Measurements from ENCODE around the gene PABPC3. TPM values are rescaled to one million over a fixed set of nuclear protein-coding genes. Genes with fewer than 3 reads are reported as not detected.

Gene PABPC3
- total RNA-seq, 1 donor from 2014 or later, result 0.35 TPM

DNA sequence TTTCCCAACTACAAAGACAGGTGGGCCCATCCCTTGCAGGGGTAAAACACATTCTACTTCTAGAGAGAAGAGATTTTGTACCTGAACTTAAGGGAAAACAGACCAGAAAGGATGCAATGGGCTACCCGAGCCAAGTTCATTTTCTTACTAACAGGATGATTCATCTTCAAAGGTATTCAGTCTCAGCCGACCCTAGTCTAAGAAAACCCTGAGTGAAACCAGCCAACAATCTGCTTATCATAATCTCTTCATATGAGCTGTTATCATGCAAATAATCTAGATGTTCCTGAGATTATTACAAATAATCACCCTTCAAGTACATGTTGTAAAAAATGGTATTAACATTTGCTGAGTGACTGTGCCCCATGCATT, 15.6 kb downstream of the PABPC3 start:
- peak; percentile 50 for DNase-seq (ENCODE audit: low read depth)

DNA sequence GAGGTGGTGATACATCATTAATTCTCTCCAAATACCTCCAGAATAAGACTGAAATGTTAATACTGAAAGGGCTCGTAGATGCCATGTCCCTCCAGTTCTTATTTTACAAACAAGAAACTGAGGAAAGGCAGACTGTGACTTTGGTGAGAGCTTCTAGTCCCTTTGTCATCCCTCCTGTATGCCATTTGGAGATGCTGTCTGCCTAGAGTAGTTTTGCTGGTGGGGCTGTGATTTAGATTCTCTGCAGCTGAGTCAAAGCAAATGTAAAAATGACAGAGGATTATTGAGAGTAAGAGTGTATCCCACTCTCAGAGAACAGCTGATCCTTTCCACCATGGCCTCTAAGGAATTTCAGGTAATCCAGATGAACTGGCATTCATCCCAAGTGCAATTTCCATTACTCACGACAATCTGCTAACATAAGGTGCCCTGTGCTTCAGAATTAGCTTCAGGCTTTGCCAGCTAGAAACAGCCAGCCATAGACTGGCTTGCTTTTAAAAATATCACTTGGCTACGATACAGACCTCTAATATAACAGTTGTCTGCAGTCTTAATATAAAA, 16.8 kb downstream of the PABPC3 start:
- no peak for DNase-seq (ENCODE audit: low read depth)

DNA sequence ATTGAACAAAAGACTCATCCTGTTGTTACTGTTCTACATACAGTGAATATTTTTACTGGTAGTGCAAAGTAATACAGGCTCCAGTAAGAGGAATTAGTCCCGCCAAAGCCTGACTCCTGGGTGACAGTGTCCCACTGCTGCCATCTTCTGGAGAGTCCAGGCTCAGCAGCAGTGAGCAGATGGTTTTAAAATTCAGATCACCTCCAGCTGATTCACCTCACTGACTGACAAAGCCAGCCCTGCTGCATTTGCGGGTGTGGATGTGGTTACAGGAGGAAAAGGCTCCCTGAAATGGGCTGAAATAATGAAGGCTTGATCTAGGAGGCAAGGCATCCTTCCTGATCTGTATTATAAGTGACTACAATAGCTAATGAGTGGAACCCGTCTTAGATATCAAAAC, 18.3 kb downstream of the PABPC3 start:
- peak; percentile 78 for DNase-seq (ENCODE audit: low read depth)

DNA sequence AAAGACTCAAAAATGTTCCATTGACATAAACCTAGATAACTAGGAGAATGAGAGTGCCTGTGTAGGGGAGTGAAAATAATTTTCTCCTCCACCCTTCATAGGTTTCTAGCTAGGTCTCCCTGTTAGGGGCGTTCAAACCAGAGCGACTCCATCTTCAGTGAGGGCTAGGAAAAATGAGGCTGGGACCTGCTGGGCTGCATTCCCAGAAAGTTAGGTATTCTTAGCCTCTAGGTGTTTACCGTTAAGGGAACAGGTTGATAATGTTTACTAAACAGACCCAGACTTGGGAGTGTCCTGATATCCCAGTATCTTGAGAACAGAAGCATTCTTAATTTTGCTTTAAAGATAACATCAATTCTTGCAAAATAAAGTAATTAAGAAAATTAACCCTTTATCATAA, 20.1 kb downstream of the PABPC3 start:
- no peak for DNase-seq (ENCODE audit: low read depth)

DNA sequence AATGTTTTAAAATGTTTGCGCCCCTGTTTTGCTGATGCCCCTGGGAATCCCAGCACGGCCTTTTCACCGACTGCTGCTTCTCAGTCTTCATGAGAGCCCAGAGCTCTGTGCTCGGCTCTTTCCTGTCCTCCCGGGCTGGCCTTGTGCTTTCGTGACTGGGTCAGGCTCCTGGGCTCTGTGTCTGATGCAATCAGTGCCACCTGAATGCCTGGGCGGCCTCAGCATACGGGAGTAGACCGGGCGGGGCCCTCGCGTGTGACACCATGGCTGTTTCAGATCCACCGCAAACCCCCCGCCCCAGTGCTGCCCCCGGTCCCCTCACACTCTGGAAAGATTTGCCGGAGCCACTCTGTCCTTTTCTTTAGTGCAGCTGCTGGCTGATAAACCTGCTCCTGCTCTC, 21.4 kb downstream of the PABPC3 start:
- no peak for DNase-seq (ENCODE audit: low read depth)

DNA sequence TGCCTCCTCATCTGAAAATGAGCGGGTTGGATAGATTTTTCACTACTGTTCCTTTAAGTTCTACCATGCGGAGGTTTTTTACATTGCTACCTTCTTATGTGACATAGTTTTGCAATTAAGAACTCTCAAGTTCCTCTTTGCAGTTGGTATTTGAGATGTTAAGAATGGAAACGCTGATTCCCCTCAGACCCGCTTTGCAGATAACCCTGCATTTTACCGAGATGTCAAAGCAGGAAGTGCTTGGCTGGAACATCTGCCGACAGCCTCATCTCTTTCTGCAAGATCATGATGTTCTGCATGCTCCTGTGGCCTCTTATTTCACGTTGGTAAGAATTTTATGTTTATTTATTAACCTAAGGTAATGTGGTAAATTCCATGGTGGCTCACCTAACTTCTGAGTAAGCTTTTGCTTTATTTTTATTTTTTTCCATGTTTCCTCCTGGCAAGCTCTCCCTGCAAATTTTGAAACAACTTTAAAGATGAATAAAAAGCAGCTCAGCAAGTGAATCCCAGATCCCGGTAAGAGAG, 22.5 kb downstream of the PABPC3 start:
- DNase-seq (ENCODE audit: low read depth), result peak; percentile 38

DNA sequence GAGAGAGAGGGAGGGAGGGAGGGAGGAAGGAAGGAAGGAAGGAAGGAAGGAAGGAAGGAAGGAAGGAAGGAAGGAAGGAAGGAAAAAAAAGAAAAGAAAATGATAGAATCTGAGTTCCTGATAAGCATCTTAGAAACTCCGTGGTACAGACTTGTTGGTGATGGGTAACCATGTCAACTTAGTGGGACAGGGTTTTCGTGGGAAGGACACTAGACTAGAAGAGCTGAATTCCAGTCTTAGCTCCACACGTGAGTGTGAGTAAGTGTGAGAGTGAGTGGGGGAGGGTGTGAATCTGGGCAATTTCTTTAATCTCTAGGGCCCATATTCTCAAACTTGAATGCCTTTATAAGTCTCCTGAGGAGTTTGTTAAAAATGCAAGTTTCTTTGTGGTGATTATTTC, 35.0 kb downstream of the PABPC3 start:
- no peak for DNase-seq (ENCODE audit: low read depth)

DNA sequence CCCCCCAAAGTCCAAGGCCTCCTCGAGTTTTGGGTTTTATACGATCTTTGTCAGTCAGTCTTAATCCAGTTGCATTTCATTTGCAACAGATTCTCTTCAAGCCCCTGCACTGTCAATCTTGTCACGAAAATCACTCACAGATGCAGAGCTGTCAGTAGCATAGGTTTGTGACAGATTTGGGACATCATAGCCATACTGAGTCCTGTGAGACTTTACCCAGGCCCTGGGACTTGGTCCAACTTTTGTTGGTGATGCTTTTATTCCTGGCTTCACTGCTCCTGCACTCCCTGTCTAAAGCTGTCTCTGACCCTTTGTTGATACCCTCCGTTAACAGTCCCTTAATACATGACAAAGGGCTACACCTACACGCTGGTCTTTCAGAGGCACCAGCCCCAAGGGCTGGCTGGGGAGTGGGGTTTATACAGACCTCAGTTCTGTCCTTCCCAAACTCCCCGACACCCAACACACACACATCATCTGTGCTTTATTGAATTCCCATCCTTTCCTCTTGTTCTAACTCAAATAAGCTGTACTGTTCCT, 36.0 kb downstream of the PABPC3 start:
- no peak for DNase-seq (ENCODE audit: low read depth)

DNA sequence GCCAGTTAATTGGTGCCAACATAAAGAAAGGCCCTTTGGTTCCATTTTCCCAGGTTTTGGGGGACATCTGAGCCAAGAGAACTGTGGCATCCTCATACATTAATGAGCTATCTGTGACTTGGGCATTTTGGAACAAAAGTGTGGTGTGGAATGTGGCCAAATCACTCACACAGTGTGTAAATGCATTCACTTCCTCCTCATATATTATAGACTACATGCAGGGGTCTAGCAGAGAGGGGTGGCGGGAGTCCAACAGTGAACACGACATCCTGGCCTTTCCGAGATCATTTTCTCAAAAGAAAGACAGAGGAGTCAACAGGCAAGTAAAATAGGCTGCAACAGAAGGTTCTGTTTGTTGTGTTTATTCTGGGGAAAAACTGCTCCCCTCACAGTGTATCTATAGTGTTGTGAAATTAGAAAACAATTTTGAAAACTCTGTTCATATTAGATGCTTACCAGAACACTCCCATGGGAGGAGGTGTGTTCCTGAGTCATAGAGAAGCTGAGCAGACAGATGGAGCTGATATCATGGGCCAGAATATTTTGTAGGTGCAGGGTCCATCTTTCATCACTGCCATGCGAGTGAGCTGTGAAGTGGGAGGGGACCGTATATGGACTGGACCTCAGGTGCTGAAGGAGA, 36.9 kb downstream of the PABPC3 start:
- DNase-seq (ENCODE audit: low read depth), result no peak

DNA sequence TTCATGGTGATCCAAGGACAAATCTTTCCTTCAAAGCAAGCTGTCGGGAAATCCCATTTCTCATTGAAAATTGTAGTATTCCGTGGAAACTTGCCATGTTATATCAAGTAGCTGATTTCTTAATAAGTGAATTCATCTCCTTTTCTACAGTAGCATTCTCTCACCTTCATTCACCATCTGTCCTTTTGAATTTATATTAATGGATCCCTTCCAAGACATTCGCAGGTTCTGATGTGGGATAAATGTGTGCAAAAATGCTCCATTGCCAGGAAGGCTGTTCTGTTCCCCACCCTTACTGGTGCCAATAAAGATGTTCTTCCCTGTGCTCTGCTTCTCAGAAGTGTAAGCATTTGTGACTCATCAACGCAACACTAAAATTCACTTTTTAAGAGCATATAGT, 40.0 kb downstream of the PABPC3 start:
- DNase-seq (ENCODE audit: low read depth), result no peak

DNA sequence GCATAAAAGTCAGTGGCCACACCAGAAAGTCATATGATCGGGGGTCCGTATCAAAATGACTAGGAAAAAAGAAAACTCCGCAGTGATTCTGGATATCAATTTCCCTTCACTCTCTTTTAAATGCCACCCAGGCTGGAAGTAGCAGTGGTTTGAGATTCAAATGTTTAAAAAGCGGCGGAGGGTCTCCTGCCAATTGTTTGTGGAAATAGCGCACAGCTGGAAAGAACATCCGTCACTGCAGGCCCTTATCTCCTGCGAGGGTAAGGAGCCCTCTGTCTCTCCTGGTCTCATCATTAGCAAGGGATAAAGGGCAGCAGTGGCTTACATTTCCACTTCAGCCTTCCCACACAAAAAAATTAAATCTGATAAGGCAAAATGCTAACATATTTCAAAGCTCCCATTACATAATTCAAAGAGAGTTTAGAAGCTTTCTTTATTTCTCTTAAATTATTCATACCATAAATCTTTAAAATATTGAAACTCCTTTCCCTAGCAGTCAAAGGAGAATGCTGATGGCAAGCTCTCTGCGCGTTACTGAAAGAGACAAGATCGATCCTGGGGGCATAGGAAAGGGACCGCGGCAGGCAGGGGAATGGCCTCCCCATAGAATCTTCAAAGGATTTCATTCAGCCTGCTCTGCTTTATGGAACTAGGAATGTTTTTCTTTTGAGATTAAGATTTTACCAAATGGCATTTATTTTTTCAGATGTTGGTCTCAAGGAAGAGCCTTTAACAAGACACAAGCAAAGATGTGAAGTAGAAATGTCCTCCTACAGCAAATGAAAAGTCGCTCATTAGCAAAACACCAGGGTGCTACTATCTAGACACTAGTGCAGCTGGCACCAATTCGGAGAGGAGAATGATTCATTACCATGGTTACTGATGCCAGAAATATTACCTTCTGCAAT, 41.2 kb downstream of the PABPC3 start:
- no peak for DNase-seq (ENCODE audit: low read depth)

DNA sequence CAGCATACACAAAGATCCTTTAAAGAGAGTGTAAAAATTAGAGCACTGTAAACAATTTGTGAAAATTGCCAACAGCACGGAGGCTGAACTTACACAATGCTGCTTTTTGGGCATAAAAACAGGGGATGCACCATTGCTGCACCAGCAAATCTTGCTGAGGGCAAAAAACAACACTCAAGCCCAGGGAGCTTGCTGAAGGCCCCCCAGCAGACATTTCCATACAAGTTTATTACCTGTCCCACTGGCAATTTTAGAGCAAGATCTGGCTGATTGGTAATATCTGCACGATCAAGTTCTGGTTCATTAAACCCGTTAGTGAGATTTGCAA, 41.8 kb downstream of the PABPC3 start:
- DNase-seq (ENCODE audit: low read depth), result no peak

DNA sequence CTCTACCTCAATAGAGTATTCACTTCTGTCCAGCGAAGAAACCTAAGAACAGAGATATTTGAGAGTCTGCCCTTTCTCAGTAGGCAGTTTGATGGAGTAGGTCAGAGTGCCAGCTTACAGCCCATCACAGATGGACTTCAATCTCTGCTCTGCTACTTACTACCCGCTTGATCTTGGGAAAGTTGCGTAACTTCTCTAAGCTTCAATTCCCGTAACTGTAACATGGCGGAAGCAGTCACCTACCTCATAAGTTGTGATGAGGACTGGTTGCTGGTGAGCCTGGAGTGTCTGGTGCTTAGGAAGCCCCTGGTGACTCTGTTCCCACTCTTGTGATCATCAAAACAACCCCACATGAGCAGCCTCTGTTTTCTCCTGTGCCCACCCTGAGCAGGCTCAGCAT, 45.1 kb downstream of the PABPC3 start:
- no peak for DNase-seq (ENCODE audit: low read depth)

DNA sequence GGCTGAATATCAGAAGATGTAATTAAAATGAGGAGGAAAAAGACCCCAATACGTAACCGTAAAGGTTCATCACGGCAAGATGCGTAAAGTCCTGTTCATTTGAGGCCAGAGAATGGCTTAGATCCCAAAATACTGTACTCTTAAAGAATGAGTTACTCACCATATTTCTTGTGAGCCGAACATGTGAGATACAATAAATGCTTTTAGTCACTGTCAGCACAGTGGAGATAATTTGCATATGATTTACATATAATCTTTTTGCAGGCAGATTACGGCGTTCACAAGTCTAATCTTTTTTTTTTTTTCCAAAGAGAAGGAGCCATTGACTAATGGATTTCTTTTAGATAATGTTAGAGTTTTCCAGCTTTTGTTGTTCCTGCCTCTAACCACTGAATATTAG, 47.8 kb downstream of the PABPC3 start:
- DNase-seq (ENCODE audit: low read depth), result no peak

DNA sequence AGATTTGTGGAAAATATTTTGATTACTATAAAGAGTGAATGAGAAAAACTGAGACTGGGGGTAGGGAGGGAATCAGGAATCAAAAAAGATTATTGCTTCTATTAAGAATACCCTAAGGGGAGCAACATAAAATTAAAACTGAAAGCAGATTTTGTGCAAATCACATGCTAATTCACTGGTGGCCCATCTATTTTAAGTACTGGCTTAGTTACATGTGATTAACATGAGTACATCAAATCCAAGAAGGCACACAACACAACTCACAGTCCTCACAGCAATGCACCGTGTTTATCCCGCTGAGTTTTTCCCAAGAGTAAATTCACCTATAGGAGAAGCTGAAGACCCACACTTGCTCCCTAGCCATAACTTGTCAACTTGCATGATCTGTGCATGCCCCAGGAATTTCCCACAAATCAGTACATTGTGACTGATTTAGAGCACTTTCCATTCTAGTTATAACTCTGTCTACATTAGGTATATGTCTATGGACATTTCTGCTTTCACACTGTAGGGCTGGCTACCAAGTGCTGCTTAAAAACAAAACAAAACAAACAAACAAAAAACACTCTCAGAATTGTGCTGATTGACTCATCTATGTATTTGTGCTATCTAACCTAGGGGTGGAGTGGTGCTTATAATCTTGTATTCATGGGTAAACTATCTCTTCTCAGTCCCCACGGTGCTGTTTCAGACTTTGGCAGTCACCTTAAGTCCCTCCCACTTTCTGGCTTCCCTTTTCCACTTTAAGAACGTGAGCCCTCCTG, 51.9 kb downstream of the PABPC3 start:
- no peak for DNase-seq (ENCODE audit: low read depth)

DNA sequence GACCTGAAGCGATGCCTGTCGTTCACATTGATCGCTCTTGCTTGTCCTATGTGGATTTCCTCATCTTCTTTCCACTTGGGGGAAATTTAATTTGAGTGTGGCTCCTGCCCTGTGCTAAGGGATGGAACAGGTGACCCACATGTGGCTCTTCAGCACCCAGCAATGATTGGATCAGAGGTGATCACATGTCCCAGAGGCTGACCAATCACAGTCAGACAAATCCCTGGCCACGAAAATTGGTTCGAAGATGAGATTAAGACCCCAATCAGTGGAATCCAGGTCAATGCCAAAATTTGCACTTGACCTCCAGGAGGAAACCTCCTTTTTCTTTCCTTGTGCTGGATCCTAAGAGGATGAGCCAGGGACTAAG, 52.5 kb downstream of the PABPC3 start:
- DNase-seq (ENCODE audit: low read depth), result no peak

Other genes with a start within 250 kb of the PABPC3 start
- not detected in 2 replicates for gene AMER2, start 76.2 kb downstream of the PABPC3 start, total RNA-seq
- 25.3 and 43.9 TPM in 2 replicates for gene MTMR6, start 191.4 kb downstream of the PABPC3 start, total RNA-seq
- 60.9 and 86.1 TPM in 2 replicates for gene NUP58, start 205.5 kb downstream of the PABPC3 start, total RNA-seq

Data from renal cortical epithelial cell (primary cell).